Kidney (tissue), 14 donors: ENCODE measurements around the gene MBD5. TPM values are rescaled to one million over a fixed set of nuclear protein-coding genes. Genes with fewer than 3 reads are reported as not detected.
A peak's percentile ranks its signal among the peaks of the same experiment; 100 is the strongest.

Experiments
- DNase-seq, 5 donors: peaks; one replicate each; pipeline ENCODE4 v3.0.0-alpha.2; 2013 to 2020
- FAIRE-seq: peaks from 2 replicates; lab custom pipeline; 2012; peaks lifted over from hg19 to GRCh38; lab: Jason Lieb, UNC
- H3K27ac ChIP-seq, 2 donors: one replicate each; pipeline ENCODE4 v1.7.0; 2013; ENCODE audit warnings: low read depth in 2 of 2, low read length in 2 of 2, inconsistent platforms in 1 of 2
- H3K27me3 ChIP-seq: one replicate; pipeline ENCODE4 v1.7.1; 2013; ENCODE audit warnings: low read length, inconsistent platforms; ENCODE audit not compliant: control insufficient read depth, insufficient read depth
- H3K36me3 ChIP-seq, 3 donors: one replicate each; pipeline versions ENCODE4 v1.7.0 to v1.7.1; 2013; ENCODE audit warnings: low read length in 3 of 3, control low read depth in 1 of 3, inconsistent platforms in 1 of 3; ENCODE audit not compliant: insufficient read depth in 3 of 3, control insufficient read depth in 2 of 3
- H3K4me1 ChIP-seq, 3 donors: one replicate each; pipeline versions ENCODE4 v1.7.0 to v1.7.1; 2013; ENCODE audit warnings: low read length in 3 of 3, inconsistent platforms in 1 of 3, low read depth in 1 of 3; ENCODE audit not compliant: control insufficient read depth in 2 of 3, insufficient read depth in 2 of 3
- H3K4me3 ChIP-seq, 3 donors: one replicate each; pipeline versions ENCODE4 v1.7.0 to v1.8.1; 2013; ENCODE audit warnings: low read length in 3 of 3, control low read depth in 1 of 3, inconsistent platforms in 1 of 3
- H3K9ac ChIP-seq, 3 donors: one replicate each; pipeline versions ENCODE4 v1.7.0 to v1.7.1; 2013; ENCODE audit warnings: low read length in 3 of 3, control low read depth in 1 of 3, inconsistent platforms in 1 of 3
- H3K9me3 ChIP-seq, 3 donors: one replicate each; pipeline versions ENCODE4 v1.7.0 to v1.7.1; 2013; ENCODE audit warnings: low read length in 3 of 3, control low read depth in 1 of 3, inconsistent platforms in 1 of 3; ENCODE audit not compliant: control insufficient read depth in 2 of 3, insufficient read depth in 1 of 3
- intact Hi-C: fragments of 100-400 bp; cut with DNase I; formaldehyde crosslinking; loops from one replicate; pipeline ENCODE4 v1.11.1; 2022
- polyA plus RNA-seq: library from polyadenylated mRNA; stranded (reverse); fragments of 350-450 nt; fragmentation: Illumina TruSeq; extraction: RNeasy Lipid Tissue Mini Kit (QIAGEN cat#74804); gene quantifications from one replicate; pipeline ENCODE4 v1.2.3, GENCODE V29; 2014; ENCODE audit warnings: low read depth, low replicate concordance; ENCODE audit not compliant: insufficient read depth
- total RNA-seq: library from RNA; stranded (reverse); fragmentation: NEBNext Ultra II Directional; extraction: Animal tissue kit (Norgen Biotek cat#: 25700); gene quantifications from one replicate; pipeline ENCODE4 v1.2.1, GENCODE V29; 2021
- TF ChIP-seq, protein P1 (sequence below): IDR thresholded peaks from 3 replicates; pipeline ENCODE4 v1.5.1; 2012; ENCODE audit warnings: mild to moderate bottlenecking, moderate library complexity, borderline replicate concordance; ENCODE audit not compliant: insufficient read depth; ENCODE audit errors: extremely low read depth
- donor health status: control.
- donor health status: control.
- donor health status: control.
- donor health status: control.
- donor health status: control.
- donor health status: DM: yes; HTN: yes; CAD: no.
- donor health status: Normal renal cell carcinoma (clear cell type).

The MBD5 gene
- total and polyA plus RNA-seq, 2 donors from 2014 or later = 6.9 to 66.8 TPM

DNA sequence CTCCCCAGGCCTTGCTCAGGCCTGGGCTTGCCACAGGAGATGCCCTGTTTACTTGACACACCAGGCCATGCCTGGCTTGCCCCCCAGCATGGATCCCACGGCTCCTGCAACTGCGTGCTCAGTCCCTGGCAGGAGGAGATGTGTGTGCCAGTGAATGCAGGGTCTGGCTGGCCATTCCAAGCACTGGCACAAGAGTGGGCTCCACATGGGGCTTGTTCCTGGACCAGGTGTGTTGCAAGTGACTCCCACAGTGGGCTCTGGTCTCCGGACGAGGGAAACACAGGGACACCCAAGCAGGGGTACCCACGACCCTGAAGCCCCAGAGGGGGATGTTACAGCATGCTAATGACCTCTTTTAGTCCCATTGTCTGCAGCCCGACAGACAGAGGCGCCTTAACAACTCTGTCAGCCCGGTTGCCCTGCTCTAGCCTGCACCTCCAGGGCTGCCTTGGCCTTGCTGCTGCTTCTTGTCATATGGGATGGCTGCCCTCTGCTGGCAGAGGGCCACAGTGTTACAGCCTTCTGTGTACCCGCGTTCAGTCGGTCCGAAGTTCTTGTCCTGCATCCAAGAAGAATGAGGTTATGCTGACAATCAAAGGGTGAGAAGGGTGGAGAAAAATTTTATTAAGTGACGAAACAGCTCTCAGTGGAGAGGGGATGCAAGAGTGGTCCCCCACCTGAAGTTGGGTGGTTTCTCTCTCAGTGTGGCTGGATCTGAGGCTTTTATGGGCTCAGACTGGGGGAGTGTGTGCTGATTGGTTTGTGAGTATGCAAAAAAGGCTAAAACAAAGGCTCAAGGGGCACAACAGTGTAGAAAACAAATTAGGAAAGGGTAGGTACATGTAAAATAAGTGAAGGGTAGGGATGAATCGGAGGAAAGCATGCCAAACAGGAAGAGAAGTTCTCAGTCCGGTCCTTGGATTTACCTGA is 180.4 kb downstream of the MBD5 start:
- TF ChIP-seq, protein P1, sequence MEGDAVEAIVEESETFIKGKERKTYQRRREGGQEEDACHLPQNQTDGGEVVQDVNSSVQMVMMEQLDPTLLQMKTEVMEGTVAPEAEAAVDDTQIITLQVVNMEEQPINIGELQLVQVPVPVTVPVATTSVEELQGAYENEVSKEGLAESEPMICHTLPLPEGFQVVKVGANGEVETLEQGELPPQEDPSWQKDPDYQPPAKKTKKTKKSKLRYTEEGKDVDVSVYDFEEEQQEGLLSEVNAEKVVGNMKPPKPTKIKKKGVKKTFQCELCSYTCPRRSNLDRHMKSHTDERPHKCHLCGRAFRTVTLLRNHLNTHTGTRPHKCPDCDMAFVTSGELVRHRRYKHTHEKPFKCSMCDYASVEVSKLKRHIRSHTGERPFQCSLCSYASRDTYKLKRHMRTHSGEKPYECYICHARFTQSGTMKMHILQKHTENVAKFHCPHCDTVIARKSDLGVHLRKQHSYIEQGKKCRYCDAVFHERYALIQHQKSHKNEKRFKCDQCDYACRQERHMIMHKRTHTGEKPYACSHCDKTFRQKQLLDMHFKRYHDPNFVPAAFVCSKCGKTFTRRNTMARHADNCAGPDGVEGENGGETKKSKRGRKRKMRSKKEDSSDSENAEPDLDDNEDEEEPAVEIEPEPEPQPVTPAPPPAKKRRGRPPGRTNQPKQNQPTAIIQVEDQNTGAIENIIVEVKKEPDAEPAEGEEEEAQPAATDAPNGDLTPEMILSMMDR = peak; percentile 46
- Histone ChIP-seq H3K4me3 (no peak overlapping the region), H3K27me3 (no peaks in the 10 kb centered on the region), H3K4me1 (no peaks in the 10 kb centered on the region), H3K27ac (no peak overlapping the region), H3K36me3 (no peaks in the 10 kb centered on the region), H3K9me3 (no peaks in the 10 kb centered on the region), H3K9ac (no peak overlapping the region)
- FAIRE-seq (no peak), DNase-seq (peak; percentile 6 to 61 (median 26))
- intact Hi-C loops = no loop called here

DNA sequence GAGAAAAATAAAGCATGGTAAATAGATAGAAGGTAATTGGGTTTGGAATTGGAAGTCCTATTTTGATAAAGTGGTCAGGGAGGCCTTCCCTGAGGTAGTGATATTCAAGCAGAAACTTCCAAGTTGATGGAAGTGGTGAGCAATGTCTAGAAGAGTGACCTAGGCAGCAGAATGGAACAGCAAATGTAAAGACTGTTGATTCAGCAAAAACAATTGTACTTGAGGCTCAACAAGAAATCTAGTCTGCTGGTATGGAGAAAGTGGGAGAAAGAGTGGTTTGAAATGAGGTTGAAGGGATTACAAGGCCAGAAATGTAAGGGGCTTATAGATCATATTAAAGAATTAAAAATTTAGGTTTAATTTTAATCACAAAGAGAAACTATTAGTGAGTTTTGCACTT is 181.3 kb downstream of the MBD5 start:
- Histone ChIP-seq H3K27ac (no peak overlapping the region), H3K4me1 (peaks cover 0 to 4% (median 0%) of the 10 kb centered on the region in 3 donors), H3K36me3 (no peaks in the 10 kb centered on the region), H3K9me3 (no peaks in the 10 kb centered on the region), H3K27me3 (no peaks in the 10 kb centered on the region), H3K4me3 (no peak overlapping the region), H3K9ac (no peak overlapping the region)
- no peak for FAIRE-seq
- TF ChIP-seq, protein P1 = no peak
- DNase-seq = no peak
- intact Hi-C loops = no loop called here

DNA sequence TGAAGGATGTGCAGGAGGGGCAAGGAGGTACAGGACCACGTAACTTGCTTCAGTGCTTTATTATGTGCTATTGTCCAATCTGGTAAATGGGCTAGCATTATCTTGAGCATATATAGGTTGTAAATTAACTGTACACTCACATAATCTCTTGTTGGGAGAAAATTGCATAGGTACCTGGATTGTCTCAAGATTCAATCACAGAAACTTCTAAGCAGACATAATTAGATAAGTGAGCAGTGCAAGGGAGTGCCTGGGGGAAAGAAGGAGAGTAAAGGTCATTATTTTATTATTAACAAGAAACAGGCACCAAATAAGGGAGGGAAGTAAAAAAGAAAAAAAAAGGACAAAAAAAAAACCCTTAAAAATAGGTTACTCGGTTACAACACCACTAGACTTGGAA is 186.2 kb downstream of the MBD5 start:
- intact Hi-C loops = no loop called here
- Histone ChIP-seq H3K27ac (peak overlapping the region; percentile 81 to 82), H3K4me3 (peak overlapping the region in 2 of 3 donors; percentile 20 to 46), H3K9me3 (no peaks in the 10 kb centered on the region), H3K27me3 (no peaks in the 10 kb centered on the region), H3K4me1 (peaks cover 0 to 4% (median 2%) of the 10 kb centered on the region in 3 donors), H3K36me3 (no peaks in the 10 kb centered on the region), H3K9ac (no peak overlapping the region)
- DNase-seq (no peak), FAIRE-seq (no peak)
- TF ChIP-seq, protein P1 = no peak
